ENCODE measurements around the gene TCF3. TPM values are rescaled to one million over a fixed set of nuclear protein-coding genes. Genes with fewer than 3 reads are reported as not detected.

TCF3 gene
- total RNA-seq, 2 experiments from 2014 or later: 518 to 811 TPM

DNA sequence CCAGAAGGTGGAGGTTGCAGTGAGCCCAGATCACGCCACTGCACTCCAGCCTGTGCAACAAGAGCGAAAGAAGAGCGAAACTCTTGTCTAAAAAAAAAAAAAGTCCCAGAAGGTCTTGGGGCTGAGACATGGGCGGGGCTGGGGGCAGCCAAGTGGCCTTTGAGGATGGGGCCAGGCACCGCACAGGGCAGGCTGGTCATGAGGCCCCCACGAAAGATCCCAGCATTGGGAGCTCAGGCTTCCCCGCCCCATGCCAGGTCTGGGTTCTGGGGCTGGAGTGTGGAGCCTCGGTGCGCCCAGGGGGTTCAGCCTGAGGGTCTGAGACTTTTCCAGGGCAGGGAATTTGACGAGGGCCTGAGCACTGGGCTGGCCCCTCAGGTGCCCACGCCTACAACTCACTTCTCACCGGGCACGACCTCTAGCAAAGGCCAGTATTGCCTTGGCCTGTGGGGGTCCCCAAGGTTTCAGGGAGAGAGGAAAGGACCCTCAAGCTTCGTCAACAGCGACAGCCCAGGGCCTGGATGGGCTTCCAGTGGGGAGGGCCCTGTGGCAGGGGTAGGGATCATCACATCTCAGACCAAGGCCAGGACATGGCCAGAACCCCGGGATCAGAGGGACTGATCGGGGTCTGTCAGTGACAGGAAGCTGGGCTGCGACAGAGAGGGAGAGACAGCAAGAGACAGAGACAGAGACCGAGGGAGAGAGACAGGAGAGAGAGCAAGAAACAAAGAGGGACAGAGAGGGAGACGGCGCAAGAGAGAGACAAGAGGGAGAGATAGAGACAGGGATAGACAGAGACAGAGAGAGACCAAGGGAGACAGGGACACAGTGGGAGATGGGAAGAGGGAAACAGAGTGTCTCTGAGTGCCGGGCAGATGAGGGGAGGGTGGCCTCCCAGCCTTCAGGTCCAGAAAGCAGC, 76.8 kb downstream of the TCF3 start:
- intact Hi-C loops (cut with micrococcal nuclease; ENCODE audit: unreplicated experiment): no loop called here
- no peaks in the 10 kb centered on the region for H3K9me2 ChIP-seq (ENCODE audit: insufficient read depth, low read length)
- H3K9me3 ChIP-seq (ENCODE audit: low read length): no peaks in the 10 kb centered on the region
- no peak overlapping the region for H2AFZ ChIP-seq (ENCODE audit: low read length)
- no peaks in the 10 kb centered on the region for H4K20me1 ChIP-seq (ENCODE audit: insufficient read depth, low read length)
- TF ChIP-seq CTCF (conservative IDR thresholded peaks at IDR 0.05; ENCODE audit: low read length): no peak
- TF ChIP-seq EZH2phosphoT487 (IDR thresholded peaks at IDR 0.05; ENCODE audit: borderline replicate concordance, low read depth, low read length): no peak
- no peaks in the 10 kb centered on the region for H3K79me2 ChIP-seq (ENCODE audit: insufficient read depth, low read depth, low read length)
- no peaks in the 10 kb centered on the region for H3K4me1 ChIP-seq (ENCODE audit: insufficient read depth, low read length, poor library complexity, severe bottlenecking)
- CTCF ChIA-PET (ENCODE audit: unreplicated experiment): no interaction called here
- DNase-seq (ENCODE audit: low spot score): no peak
- BruUV-seq (replicated peaks): no TSS peak
- H3K4me2 ChIP-seq (ENCODE audit: low read length): no peak overlapping the region
- POLR2A ChIA-PET: no interaction called here
- no peak overlapping the region for H3K4me3 ChIP-seq (ENCODE audit: low read depth, low read length, poor library complexity, severe bottlenecking)
- no peak overlapping the region for H3K27ac ChIP-seq (ENCODE audit: low read depth, low read length, poor library complexity, severe bottlenecking)
- peaks cover 50% of the 10 kb centered on the region for H3K36me3 ChIP-seq (ENCODE audit: insufficient read depth, low read length)

DNA sequence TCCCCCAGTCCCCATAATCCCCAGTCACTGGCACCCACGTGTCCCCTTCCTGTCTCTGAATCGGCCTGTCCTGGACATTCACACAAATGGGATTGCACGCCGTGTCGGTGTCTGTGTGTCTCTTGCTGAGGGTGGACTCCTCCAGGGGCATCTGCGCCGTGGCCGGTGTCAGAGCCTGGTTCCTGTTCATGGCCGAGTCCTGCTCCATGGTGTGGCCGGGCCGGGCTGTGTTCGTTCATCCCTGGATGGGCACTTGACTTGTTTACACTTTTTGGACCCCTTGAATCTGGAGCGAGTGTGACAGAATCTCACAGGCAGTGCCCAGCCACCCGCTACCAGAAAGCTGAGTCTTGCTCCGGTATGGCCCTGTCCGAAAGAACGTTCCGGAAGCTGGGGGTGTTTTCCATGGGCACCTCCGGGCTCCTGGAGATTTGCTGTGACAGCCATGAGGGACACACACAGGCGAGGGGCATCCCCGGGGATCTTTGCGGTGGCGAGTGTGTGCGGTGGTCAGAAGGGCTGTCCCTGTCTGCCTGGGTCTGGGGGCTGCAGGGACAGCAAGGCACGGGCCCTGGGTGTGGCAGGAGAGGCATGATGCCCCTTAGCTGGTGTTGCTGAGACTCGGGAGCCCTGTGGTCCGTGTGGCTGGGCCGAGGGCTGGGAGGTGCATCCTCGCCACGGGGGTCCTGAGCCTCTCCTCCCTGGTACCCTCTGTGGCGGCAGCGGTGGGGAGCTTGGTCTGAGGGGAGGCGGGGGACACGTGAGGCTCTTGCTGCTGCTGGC, 77.9 kb downstream of the TCF3 start:
- no peaks in the 10 kb centered on the region for H3K4me1 ChIP-seq (ENCODE audit: insufficient read depth, low read length, poor library complexity, severe bottlenecking)
- H3K4me3 ChIP-seq (ENCODE audit: low read depth, low read length, poor library complexity, severe bottlenecking): no peak overlapping the region
- no peak overlapping the region for H2AFZ ChIP-seq (ENCODE audit: low read length)
- ChIA-PET POLR2A (no interaction called here), CTCF (ENCODE audit: unreplicated experiment) (no interaction called here)
- TF ChIP-seq EZH2phosphoT487 (IDR thresholded peaks at IDR 0.05; ENCODE audit: borderline replicate concordance, low read depth, low read length): no peak
- no peak for TF ChIP-seq CTCF (conservative IDR thresholded peaks at IDR 0.05; ENCODE audit: low read length)
- no peaks in the 10 kb centered on the region for H4K20me1 ChIP-seq (ENCODE audit: insufficient read depth, low read length)
- no peak overlapping the region for H3K4me2 ChIP-seq (ENCODE audit: low read length)
- H3K9me3 ChIP-seq (ENCODE audit: low read length): no peaks in the 10 kb centered on the region
- H3K79me2 ChIP-seq (ENCODE audit: insufficient read depth, low read depth, low read length): no peaks in the 10 kb centered on the region
- no peak for DNase-seq (ENCODE audit: low spot score)
- H3K9me2 ChIP-seq (ENCODE audit: insufficient read depth, low read length): no peaks in the 10 kb centered on the region
- TSS peak; percentile 35 for BruUV-seq (replicated peaks)
- intact Hi-C loops (cut with micrococcal nuclease; ENCODE audit: unreplicated experiment): no loop called here
- H3K27ac ChIP-seq (ENCODE audit: low read depth, low read length, poor library complexity, severe bottlenecking): no peak overlapping the region
- peaks cover 39% of the 10 kb centered on the region for H3K36me3 ChIP-seq (ENCODE audit: insufficient read depth, low read length)
